A673 (cell line): ENCODE data around the gene RFX1. TPM values are rescaled to one million over a fixed set of nuclear protein-coding genes. Genes with fewer than 3 reads are reported as not detected.

ENCODE experiments used
- BruUV-seq: library from RNA; stranded (reverse); fragments of 400-500 nt; replicated peaks from 2 replicates; lab custom pipeline; 2021; lab: Mats Ljungman, UMichigan
- CTCF ChIA-PET: fragments of 300-600 bp; sonication (Branson Sonifier 250); formaldehyde crosslinking; loops from one replicate; lab custom pipeline; 2022; ENCODE audit warnings: antibody characterized with exemption; lab: Charles Lee
- POLR2A ChIA-PET: fragments of 300-600 bp; sonication (Branson Sonifier 250); formaldehyde crosslinking; loops from one replicate; lab custom pipeline; 2022; ENCODE audit warnings: antibody characterized with exemption; ENCODE audit not compliant: low non-redundant PET; lab: Charles Lee
- DNase-seq: peaks from one replicate; pipeline ENCODE4 v3.0.0-alpha.2; 2015; ENCODE audit warnings: low spot score
- H3K27ac ChIP-seq: fragments of 200-600 bp; sonication (generic); 2 replicates; pipeline ENCODE4 v1.5.1; 2016; ENCODE audit warnings: mixed run types, low read depth, mild to moderate bottlenecking, mixed read lengths, antibody characterized with exemption, low read length; ENCODE audit not compliant: poor library complexity, severe bottlenecking
- H3K27me3 ChIP-seq: fragments of 200-600 bp; sonication (generic); replicated peaks from 2 replicates; pipeline ENCODE4 v1.6.1; 2017; ENCODE audit warnings: mixed run types, low read depth, mild to moderate bottlenecking, mixed read lengths, antibody characterized with exemption, low read length; ENCODE audit not compliant: insufficient read depth, poor library complexity
- H3K36me3 ChIP-seq: fragments of 200-600 bp; sonication (generic); 2 replicates; pipeline ENCODE4 v1.6.1; 2016; ENCODE audit warnings: mixed run types, mild to moderate bottlenecking, mixed read lengths, antibody characterized with exemption, low read length; ENCODE audit not compliant: insufficient read depth, poor library complexity, severe bottlenecking
- H3K4me1 ChIP-seq: fragments of 200-600 bp; sonication (generic); 2 replicates; pipeline ENCODE4 v1.6.1; 2017; ENCODE audit warnings: mixed run types, mild to moderate bottlenecking, mixed read lengths, antibody characterized with exemption, low read length; ENCODE audit not compliant: insufficient read depth, poor library complexity, severe bottlenecking
- H3K4me3 ChIP-seq: fragments of 200-600 bp; sonication (generic); 2 replicates; pipeline ENCODE4 v1.5.1; 2016; ENCODE audit warnings: low read depth, mixed run types, mild to moderate bottlenecking, mixed read lengths, low read length; ENCODE audit not compliant: poor library complexity, severe bottlenecking
- H3K9me3 ChIP-seq: fragments of 200-600 bp; sonication (generic); 2 replicates; pipeline ENCODE4 v1.6.1; 2016; ENCODE audit warnings: mixed run types, low read depth, mild to moderate bottlenecking, mixed read lengths, antibody characterized with exemption, low read length; ENCODE audit not compliant: poor library complexity, severe bottlenecking
- EZH2 ChIP-seq: fragments of 200-600 bp; sonication (generic); IDR thresholded peaks from 2 replicates; pipeline ENCODE4 v1.6.1; 2017; ENCODE audit warnings: borderline replicate concordance, low read depth, mild to moderate bottlenecking, mixed read lengths, antibody characterized with exemption, low read length; ENCODE audit not compliant: poor library complexity, severe bottlenecking
- intact Hi-C: fragments of 100-400 bp; cut with micrococcal nuclease; formaldehyde crosslinking; loops from one replicate; pipeline ENCODE4 v1.10.0; 2022; ENCODE audit not compliant: unreplicated experiment
- total RNA-seq: library from RNA; stranded (reverse); gene quantifications from 2 replicates; pipeline ENCODE4 v1.2.3, GENCODE V29; 2021
- TF ChIP-seq, protein P1 (sequence below): fragments of 300-800, 200-600 bp; sonication (generic); conservative IDR thresholded peaks from 2 replicates; pipeline ENCODE4 v1.5.1; 2017; ENCODE audit warnings: low read depth, mild to moderate bottlenecking, antibody characterized with exemption, low read length, moderate library complexity, mixed read lengths

RFX1 gene
- total RNA-seq, 1 experiment from 2014 or later, result 19.5 TPM

DNA sequence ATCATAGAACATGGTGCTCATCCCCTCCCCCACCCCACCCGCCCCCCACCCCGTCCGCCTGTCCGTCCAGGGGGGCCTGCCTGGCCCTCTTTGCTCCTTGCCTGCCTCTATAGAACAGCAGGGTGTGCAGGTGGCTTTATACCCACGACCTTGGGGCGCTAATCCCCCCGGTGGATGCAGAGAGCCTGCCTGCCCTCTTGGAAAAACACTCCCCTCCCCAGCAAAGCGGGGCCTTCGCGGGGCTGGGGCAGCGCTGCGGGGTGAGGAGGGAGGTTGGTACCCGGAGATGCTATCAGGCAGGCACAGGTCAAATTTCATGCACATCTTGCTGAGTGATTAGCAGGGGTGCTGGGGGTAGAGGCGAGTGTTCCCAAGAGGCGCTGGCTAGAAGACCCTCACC is 21.9 kb downstream of the RFX1 start:
- Histone ChIP-seq H3K36me3 (no peaks in the 10 kb centered on the region), H3K4me1 (peaks cover 31% of the 10 kb centered on the region), H3K9me3 (no peaks in the 10 kb centered on the region), H3K27ac (no peak overlapping the region), H3K27me3 (no peaks in the 10 kb centered on the region), H3K4me3 (no peak overlapping the region)
- no TSS peak for BruUV-seq
- TF ChIP-seq, protein P1, sequence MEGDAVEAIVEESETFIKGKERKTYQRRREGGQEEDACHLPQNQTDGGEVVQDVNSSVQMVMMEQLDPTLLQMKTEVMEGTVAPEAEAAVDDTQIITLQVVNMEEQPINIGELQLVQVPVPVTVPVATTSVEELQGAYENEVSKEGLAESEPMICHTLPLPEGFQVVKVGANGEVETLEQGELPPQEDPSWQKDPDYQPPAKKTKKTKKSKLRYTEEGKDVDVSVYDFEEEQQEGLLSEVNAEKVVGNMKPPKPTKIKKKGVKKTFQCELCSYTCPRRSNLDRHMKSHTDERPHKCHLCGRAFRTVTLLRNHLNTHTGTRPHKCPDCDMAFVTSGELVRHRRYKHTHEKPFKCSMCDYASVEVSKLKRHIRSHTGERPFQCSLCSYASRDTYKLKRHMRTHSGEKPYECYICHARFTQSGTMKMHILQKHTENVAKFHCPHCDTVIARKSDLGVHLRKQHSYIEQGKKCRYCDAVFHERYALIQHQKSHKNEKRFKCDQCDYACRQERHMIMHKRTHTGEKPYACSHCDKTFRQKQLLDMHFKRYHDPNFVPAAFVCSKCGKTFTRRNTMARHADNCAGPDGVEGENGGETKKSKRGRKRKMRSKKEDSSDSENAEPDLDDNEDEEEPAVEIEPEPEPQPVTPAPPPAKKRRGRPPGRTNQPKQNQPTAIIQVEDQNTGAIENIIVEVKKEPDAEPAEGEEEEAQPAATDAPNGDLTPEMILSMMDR, result no peak
- TF ChIP-seq EZH2, result no peak
- CTCF ChIA-PET, result no interaction called here
- no peak for DNase-seq
- POLR2A ChIA-PET, result no interaction called here
- intact Hi-C loops, result no loop called here

DNA sequence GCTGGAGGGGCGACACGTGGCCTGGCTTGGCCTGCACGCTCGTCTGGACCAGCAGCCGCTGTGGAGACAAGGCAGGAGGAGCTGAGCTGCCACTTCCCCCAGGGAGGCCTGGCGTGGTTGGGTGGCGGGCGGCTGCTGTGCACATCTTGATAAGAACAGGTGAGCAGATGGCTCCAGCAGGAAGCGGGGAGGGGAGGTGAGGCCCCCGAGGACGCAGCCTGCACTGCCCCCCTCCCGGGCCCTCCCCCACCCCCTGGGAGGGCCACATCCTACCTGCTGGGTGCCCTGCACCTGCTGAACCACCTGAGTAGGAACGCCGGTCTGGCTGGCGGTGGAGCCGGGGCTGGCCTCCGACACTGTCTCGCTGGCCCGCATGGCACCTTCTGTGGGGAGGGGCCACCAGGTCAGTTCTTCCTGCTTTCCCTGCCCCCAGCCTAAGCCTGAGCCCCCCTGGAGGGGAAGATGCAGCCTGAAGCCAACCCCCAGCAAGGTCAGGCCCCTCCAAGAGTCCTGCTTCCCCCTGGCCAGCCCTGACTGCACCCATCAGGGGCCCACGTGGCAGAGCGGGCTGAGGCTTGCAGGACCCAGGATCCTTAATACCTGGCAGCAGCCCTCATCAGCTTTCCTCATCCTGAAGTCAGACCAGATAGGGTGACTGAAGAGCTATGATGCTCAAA is 22.8 kb downstream of the RFX1 start:
- CTCF ChIA-PET, result interaction anchor here (0.5 kb wide), 1 partner anchor 47 kb away, joined by 3 read pairs; no protein-coding TSS in a partner anchor
- POLR2A ChIA-PET, result no interaction called here
- Histone ChIP-seq H3K36me3 (no peaks in the 10 kb centered on the region), H3K9me3 (no peaks in the 10 kb centered on the region), H3K27me3 (no peaks in the 10 kb centered on the region), H3K4me3 (no peak overlapping the region), H3K27ac (no peak overlapping the region), H3K4me1 (peaks cover 36% of the 10 kb centered on the region)
- intact Hi-C loops, result no loop called here
- DNase-seq, result no peak
- no peak for TF ChIP-seq EZH2
- TF ChIP-seq, protein P1, result no peak
- no TSS peak for BruUV-seq

DNA sequence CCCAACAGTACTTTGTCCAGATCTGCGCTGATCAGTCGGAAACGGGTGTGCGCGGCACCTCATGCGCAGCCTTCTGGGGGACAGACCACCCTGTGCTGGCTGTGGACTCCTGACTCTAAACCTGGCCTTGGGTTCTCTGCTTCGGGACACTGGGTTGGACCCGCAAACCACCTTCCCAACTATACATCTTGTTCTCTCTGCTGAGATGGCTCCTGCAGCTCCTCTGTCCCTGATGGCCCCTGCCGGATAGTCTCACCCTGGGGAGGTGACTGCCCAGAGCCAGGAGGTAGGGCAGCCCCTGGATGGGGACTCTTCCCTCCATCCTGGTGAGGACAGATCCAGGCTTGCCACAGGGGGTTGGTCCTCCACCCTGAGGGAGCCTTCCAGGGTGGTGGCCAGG is 23.3 kb downstream of the RFX1 start:
- H3K4me1 ChIP-seq, result peaks cover 42% of the 10 kb centered on the region
- intact Hi-C loops, result no loop called here
- no TSS peak for BruUV-seq
- POLR2A ChIA-PET, result no interaction called here
- no peaks in the 10 kb centered on the region for H3K36me3 ChIP-seq
- no peaks in the 10 kb centered on the region for H3K27me3 ChIP-seq
- TF ChIP-seq, protein P1, result no peak
- no peak for TF ChIP-seq EZH2
- CTCF ChIA-PET, result no interaction called here
- no peaks in the 10 kb centered on the region for H3K9me3 ChIP-seq
- H3K4me3 ChIP-seq, result no peak overlapping the region
- no peak for DNase-seq
- H3K27ac ChIP-seq, result no peak overlapping the region
